ENCODE results near the gene PRSS35. TPM values are rescaled to one million over a fixed set of nuclear protein-coding genes. Genes with fewer than 3 reads are reported as not detected.
"Not testable (repeated sequence)": the region's sequence is repeated elsewhere in the genome, so short reads cannot be mapped to it uniquely, and the experiment has no call there.

Gene PRSS35
- total and polyA plus RNA-seq, 2 donors (not counting 1 experiment from before 2014, with no cell fraction given) = 4.1 to 6.8 TPM

DNA sequence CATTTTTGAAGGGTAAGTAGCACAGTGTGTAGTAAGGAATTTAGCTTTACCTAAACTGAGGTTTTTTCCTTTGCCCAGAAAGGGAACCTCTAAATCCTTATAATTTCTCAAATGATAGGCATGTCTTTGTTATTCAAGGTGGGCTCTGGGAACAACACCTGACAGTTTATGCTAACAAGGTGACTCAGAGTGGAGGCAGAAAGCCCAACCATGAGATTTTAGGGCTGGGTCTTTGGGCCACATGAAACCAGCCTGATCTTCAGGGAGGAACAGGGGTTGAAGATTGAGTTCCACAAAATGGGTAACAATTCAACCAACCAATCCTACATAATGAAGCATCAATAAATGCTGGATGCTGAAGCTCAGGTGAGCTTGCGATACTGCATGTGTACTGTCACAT is 46.6 kb downstream of the PRSS35 start:
- Histone ChIP-seq H3K4me1 (ENCODE audit: control insufficient read depth, extremely low read depth, insufficient read depth, low read length) (no peaks in the 10 kb centered on the region), H3K9ac (ENCODE audit: insufficient read depth, low read length) (no peak overlapping the region), H4K20me1 (ENCODE audit: control insufficient read depth, extremely low read depth, insufficient read depth, low read length) (no peaks in the 10 kb centered on the region), H3K27me3 (ENCODE audit: control insufficient read depth, insufficient read depth, low read length) (no peaks in the 10 kb centered on the region), H2AFZ (ENCODE audit: low read length) (no peak overlapping the region), H3K27ac (ENCODE audit: insufficient read depth, low read length) (no peak overlapping the region), H3K9me3 (ENCODE audit: control insufficient read depth, insufficient read depth, low read depth, low read length) (no peaks in the 10 kb centered on the region), H3K36me3 (ENCODE audit: control insufficient read depth, insufficient read depth, low read length) (no peaks in the 10 kb centered on the region), H3K4me3 (replicated peaks in 1 of 4; ENCODE audit: control extremely low read depth in 1 of 4, insufficient read depth in 1 of 4, low read depth in 3 of 4, low read length in 4 of 4) (no peak overlapping the region), H3K79me2 (ENCODE audit: control insufficient read depth, insufficient read depth, low read length) (no peaks in the 10 kb centered on the region), H3K4me2 (ENCODE audit: extremely low read depth, insufficient read depth, low read length) (no peak overlapping the region)
- TF ChIP-seq EZH2 (IDR thresholded peaks at IDR 0.05; ENCODE audit: low read length, missing control alignments) = no peak
- TF ChIP-seq, protein P1, sequence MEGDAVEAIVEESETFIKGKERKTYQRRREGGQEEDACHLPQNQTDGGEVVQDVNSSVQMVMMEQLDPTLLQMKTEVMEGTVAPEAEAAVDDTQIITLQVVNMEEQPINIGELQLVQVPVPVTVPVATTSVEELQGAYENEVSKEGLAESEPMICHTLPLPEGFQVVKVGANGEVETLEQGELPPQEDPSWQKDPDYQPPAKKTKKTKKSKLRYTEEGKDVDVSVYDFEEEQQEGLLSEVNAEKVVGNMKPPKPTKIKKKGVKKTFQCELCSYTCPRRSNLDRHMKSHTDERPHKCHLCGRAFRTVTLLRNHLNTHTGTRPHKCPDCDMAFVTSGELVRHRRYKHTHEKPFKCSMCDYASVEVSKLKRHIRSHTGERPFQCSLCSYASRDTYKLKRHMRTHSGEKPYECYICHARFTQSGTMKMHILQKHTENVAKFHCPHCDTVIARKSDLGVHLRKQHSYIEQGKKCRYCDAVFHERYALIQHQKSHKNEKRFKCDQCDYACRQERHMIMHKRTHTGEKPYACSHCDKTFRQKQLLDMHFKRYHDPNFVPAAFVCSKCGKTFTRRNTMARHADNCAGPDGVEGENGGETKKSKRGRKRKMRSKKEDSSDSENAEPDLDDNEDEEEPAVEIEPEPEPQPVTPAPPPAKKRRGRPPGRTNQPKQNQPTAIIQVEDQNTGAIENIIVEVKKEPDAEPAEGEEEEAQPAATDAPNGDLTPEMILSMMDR (conservative IDR thresholded peaks at IDR 0.05 in 1 of 2, IDR thresholded peaks at IDR 0.05 in 1 of 2; ENCODE audit: low read depth in 1 of 2, low read length in 2 of 2) = no peak
- no peak for DNase-seq (ENCODE audit: low read depth in 2 of 2)

DNA sequence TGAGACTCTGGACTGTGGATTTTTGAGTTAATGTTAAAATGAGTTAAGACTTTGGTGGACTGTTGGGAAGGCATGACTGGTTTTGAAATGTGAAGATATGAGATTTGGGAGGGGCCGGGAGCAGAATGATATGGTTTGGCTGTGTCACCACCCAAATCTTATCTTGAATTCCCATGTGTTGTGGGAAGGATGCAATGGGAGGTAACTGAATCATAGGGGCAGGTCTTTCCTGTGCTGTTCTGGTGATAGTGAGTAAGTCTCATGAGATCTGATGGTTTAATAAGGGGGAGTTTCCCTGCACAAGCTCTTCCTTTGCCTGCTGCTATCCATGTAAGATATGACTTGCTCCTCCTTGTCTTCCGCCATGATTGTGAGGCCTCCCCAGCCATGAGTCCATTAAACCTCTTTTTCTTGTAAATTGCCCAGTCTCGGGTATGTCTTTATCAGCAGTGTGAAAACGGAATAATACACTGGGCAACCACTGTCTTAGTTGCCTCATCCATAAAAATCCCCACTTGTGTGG is 59.4 kb downstream of the PRSS35 start:
- not testable (repeated sequence) for H4K20me1 ChIP-seq (ENCODE audit: control insufficient read depth, extremely low read depth, insufficient read depth, low read length); H3K4me1 ChIP-seq (ENCODE audit: control insufficient read depth, extremely low read depth, insufficient read depth, low read length); H3K4me2 ChIP-seq (ENCODE audit: extremely low read depth, insufficient read depth, low read length); H3K4me3 ChIP-seq (replicated peaks in 1 of 4; ENCODE audit: control extremely low read depth in 1 of 4, insufficient read depth in 1 of 4, low read depth in 3 of 4, low read length in 4 of 4); H3K79me2 ChIP-seq (ENCODE audit: control insufficient read depth, insufficient read depth, low read length); H3K9me3 ChIP-seq (ENCODE audit: control insufficient read depth, insufficient read depth, low read depth, low read length); DNase-seq (ENCODE audit: low read depth in 2 of 2); H3K27me3 ChIP-seq (ENCODE audit: control insufficient read depth, insufficient read depth, low read length); H3K36me3 ChIP-seq (ENCODE audit: control insufficient read depth, insufficient read depth, low read length); H2AFZ ChIP-seq (ENCODE audit: low read length); H3K27ac ChIP-seq (ENCODE audit: insufficient read depth, low read length); H3K9ac ChIP-seq (ENCODE audit: insufficient read depth, low read length)

DNA sequence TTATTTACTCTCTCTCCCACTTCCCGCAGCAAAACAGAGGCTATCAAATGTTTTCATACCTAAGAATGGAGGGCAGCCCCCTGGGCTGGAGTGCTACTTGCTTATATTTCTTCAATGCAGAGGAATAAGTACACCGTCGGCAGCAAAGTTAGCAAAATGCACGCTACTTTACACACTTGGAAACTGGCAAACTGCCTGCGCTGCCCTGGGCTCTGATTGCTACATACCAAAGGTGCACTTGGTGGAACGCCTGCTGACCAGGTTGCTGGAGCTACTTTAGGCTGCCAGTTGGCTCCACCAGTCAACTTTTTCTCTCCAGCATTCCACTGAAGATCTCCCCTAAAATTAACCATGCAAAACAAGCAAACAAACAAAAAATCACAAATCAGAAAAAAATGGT is 62.4 kb downstream of the PRSS35 start:
- Histone ChIP-seq H2AFZ (ENCODE audit: low read length) (no peak overlapping the region), H3K4me1 (ENCODE audit: control insufficient read depth, extremely low read depth, insufficient read depth, low read length) (no peaks in the 10 kb centered on the region)
- DNase-seq (ENCODE audit: low read depth in 2 of 2) = no peak

More for the DNA sequence above, 62.4 kb downstream of the PRSS35 start:
- Histone ChIP-seq H3K9me3 (ENCODE audit: control insufficient read depth, insufficient read depth, low read depth, low read length) (no peaks in the 10 kb centered on the region), H4K20me1 (ENCODE audit: control insufficient read depth, extremely low read depth, insufficient read depth, low read length) (no peaks in the 10 kb centered on the region), H3K4me2 (ENCODE audit: extremely low read depth, insufficient read depth, low read length) (no peak overlapping the region), H3K9ac (ENCODE audit: insufficient read depth, low read length) (no peak overlapping the region), H3K79me2 (ENCODE audit: control insufficient read depth, insufficient read depth, low read length) (no peaks in the 10 kb centered on the region), H3K4me3 (replicated peaks in 1 of 4; ENCODE audit: control extremely low read depth in 1 of 4, insufficient read depth in 1 of 4, low read depth in 3 of 4, low read length in 4 of 4) (no peak overlapping the region), H3K27ac (ENCODE audit: insufficient read depth, low read length) (no peak overlapping the region), H3K27me3 (ENCODE audit: control insufficient read depth, insufficient read depth, low read length) (no peaks in the 10 kb centered on the region), H3K36me3 (ENCODE audit: control insufficient read depth, insufficient read depth, low read length) (no peaks in the 10 kb centered on the region)
- TF ChIP-seq EZH2 (IDR thresholded peaks at IDR 0.05; ENCODE audit: low read length, missing control alignments) = no peak
- TF ChIP-seq, protein P1 (conservative IDR thresholded peaks at IDR 0.05 in 1 of 2, IDR thresholded peaks at IDR 0.05 in 1 of 2; ENCODE audit: low read depth in 1 of 2, low read length in 2 of 2) = no peak

Other genes with a start within 250 kb of the PRSS35 start
- gene ME1, start 81.5 kb upstream of the PRSS35 start, total RNA-seq = 22.1 and 44.3 TPM in 2 replicates
- 33.8 and 35.8 TPM in 2 replicates for gene ME1, start 81.5 kb upstream of the PRSS35 start, polyA plus RNA-seq
- gene SNAP91, start 196.6 kb downstream of the PRSS35 start, total RNA-seq = under 0.01 and 0.17 TPM in 2 replicates
- gene SNAP91, start 196.6 kb downstream of the PRSS35 start, polyA plus RNA-seq = 0.02 TPM in 2 replicates

Data from fibroblast of lung (primary cell).